Epidermal melanocyte (primary cell): ENCODE results near the gene NSUN4.

Experiments used
- DNase-seq: peaks from one replicate; pipeline ENCODE4 v3.0.0; 2011; ENCODE audit warnings: low spot score; ENCODE audit not compliant: insufficient read length

NSUN4 gene

DNA sequence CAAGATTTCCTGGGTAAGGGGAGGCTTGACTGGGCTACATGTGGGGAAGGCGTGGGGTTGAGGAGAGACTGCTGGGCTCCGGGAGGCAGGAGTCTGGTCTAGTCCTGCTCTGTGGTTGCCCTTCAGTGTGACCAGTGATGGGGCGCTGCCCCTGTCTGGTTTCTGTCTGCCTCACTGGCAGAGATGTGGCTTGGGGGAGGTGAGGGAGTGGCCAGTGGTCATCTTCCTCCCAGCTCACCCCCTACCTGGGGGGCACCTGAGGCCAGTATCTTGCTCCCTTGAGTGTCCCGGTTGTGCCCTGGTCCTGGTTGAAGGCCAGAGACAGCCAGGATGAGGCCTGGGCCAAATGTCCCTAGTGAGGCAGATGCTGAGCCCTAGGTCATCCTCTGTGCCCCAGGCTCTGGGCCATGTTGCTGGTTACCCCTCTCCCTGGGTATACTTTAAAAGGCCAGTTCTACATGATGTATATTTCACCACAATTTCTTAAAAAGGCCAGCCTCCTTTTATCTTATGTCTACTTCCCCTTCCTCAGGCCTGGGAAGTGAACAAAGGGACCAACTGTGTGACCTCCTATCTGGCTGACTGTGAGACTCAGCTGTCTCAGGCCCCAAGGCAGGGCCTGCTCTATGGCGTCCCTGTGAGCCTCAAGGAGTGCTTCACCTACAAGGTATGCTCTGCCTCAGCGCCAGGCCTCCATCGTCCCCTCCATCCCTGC is 64.0 kb downstream of the NSUN4 start:
- DNase-seq: no peak

DNA sequence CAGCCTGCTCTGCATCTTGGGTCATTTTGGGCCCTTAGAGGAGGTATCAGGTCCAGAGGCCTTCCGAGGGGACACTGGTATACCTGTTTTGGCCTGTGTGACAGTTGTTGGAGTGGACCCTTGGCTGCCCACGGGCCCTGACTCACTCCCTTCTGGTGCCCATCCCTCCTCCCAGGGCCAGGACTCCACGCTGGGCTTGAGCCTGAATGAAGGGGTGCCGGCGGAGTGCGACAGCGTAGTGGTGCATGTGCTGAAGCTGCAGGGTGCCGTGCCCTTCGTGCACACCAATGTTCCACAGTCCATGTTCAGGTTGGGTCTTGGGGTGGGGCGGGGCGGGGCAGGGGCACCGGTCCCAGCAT is 64.6 kb downstream of the NSUN4 start:
- DNase-seq: no peak

DNA sequence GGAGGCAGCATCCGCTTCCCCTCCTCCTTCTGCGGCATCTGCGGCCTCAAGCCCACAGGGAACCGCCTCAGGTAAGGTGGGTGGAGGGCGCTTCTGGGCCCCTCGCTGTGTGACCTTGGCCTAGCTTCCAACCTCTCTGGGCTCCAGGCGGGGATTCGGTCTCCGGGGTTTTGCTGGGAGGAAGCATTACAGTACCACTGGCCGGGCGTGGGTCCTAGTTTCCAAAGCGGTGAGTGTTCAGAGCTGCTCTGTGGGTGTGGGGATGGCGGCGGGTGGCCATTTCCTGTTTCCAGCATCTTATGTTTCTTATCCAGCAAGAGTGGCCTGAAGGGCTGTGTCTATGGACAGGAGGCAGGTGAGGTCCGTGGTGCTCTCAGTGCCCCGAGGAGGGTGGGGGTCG is 65.1 kb downstream of the NSUN4 start:
- no peak for DNase-seq

- no peak for DNase-seq
These were observed 66.4 kb downstream of the NSUN4 start for GRCh38 chr1:46406881-46407608.

GRCh38 chr1:46407636-46408035 is 67.0 kb downstream of the NSUN4 start:
- DNase-seq: no peak

DNA sequence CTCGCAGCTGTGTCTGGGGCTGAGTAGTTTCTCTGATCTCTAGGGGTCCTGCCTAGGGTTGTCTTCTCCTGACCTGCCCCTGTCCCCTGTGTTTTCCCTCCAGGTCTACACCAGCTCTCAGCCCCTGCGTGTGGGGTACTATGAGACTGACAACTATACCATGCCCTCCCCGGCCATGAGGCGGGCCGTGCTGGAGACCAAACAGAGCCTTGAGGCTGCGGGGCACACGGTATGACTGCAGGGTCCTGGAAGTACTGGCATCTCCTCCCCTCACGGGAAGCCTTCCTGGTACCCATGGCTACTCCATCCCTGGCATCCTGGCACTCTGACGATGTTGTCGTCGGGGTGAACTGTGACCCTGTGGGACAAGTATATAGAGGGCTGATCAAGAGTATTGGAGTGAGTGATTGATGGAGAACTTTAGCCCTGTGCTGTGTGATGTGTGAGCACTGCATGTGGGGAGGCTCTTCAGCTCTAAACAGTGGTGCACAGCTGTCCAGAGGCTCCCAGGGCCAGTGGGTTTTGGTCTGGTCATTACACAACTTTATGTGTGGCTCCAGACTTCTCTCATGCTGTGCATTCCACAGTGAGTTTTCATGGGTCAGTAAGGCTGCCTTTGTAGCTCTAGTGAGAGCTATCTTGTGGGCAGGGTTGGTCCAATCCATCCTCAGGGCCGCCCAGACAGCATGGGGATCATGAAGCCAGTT is 67.9 kb downstream of the NSUN4 start:
- no peak for DNase-seq

DNA sequence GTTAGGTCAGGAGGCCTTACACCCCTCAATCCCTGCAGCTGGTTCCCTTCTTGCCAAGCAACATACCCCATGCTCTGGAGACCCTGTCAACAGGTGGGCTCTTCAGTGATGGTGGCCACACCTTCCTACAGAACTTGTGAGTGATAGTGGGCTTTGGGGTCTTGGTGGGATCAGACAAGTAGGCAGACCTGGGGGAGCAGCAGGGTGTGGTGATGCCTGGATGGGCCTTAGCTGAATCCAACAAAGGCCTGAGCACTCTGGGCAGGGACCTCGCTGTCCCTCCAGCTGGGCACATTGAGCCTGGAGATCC is 68.4 kb downstream of the NSUN4 start:
- DNase-seq: no peak

GRCh38 chr1:46410156-46411009 is 69.8 kb downstream of the NSUN4 start:
- DNase-seq: no peak

- no peak for DNase-seq
These were observed 70.4 kb downstream of the NSUN4 start for GRCh38 chr1:46411010-46411405.
